GM23338 (cell line): Measurements from ENCODE around the gene SBF1. TPM values are rescaled to one million over a fixed set of nuclear protein-coding genes. Genes with fewer than 3 reads are reported as not detected.

Source experiments
- ATAC-seq: fragments of 200-7000 bp; cut with Tn5 transposase; 3 replicates; pipeline ENCODE4 v1.9.1; 2020
- DNase-seq: peaks from one replicate; pipeline ENCODE4 v3.0.0-alpha.2; 2015; ENCODE audit warnings: low spot score
- H2AFZ ChIP-seq: fragments of 200-600 bp; sonication (generic); 2 replicates; pipeline ENCODE4 v1.8.0; 2016; ENCODE audit warnings: antibody characterized with exemption, mild to moderate bottlenecking, moderate library complexity
- H3F3A ChIP-seq: fragments of 200-600 bp; sonication (generic); replicated peaks from 2 replicates; pipeline ENCODE4 v1.8.0; 2017; ENCODE audit warnings: antibody characterized with exemption, mixed run types, low read depth
- H3K27ac ChIP-seq: fragments of 200-600 bp; sonication (generic); 2 replicates; pipeline ENCODE4 v1.6.1; 2016; ENCODE audit warnings: low read depth
- H3K27me3 ChIP-seq: fragments of 200-600 bp; sonication (generic); 2 replicates; pipeline ENCODE4 v1.8.0; 2016; ENCODE audit warnings: mild to moderate bottlenecking, mixed run types, moderate library complexity; ENCODE audit not compliant: insufficient read depth
- H3K36me3 ChIP-seq: fragments of 200-600 bp; sonication (generic); 2 replicates; pipeline ENCODE4 v1.8.0; 2016; ENCODE audit warnings: mild to moderate bottlenecking; ENCODE audit not compliant: insufficient read depth
- H3K4me1 ChIP-seq: fragments of 200-600 bp; sonication (generic); 2 replicates; pipeline ENCODE4 v1.8.0; 2016; ENCODE audit warnings: mild to moderate bottlenecking, moderate library complexity; ENCODE audit not compliant: insufficient read depth
- H3K4me2 ChIP-seq: fragments of 200-600 bp; sonication (generic); 2 replicates; pipeline ENCODE4 v1.7.1; 2017; ENCODE audit warnings: mixed run types
- H3K4me3 ChIP-seq: fragments of 200-600 bp; sonication (generic); 2 replicates; pipeline ENCODE4 v1.6.1; 2016; ENCODE audit warnings: mixed run types
- H3K79me2 ChIP-seq: fragments of 200-600 bp; sonication (generic); replicated peaks from 2 replicates; pipeline ENCODE4 v1.8.0; 2017; ENCODE audit warnings: mild to moderate bottlenecking; ENCODE audit not compliant: insufficient read depth
- H3K9me2 ChIP-seq: fragments of 200-600 bp; sonication (generic); 2 replicates; pipeline ENCODE4 v1.8.0; 2017; ENCODE audit not compliant: insufficient read depth
- H4K20me1 ChIP-seq: fragments of 200-600 bp; sonication (generic); replicated peaks from 2 replicates; pipeline ENCODE4 v1.8.0; 2017; ENCODE audit warnings: mild to moderate bottlenecking; ENCODE audit not compliant: insufficient read depth
- H3K27ac Mint-ChIP-seq: 2 replicates; pipeline ENCODE4 v1.8.0; 2020; ENCODE audit warnings: inconsistent platforms, mild to moderate bottlenecking, moderate library complexity, mixed read lengths
- H3K27me3 Mint-ChIP-seq: 3 replicates; pipeline ENCODE4 v1.8.0; 2022; ENCODE audit warnings: low read depth, mild to moderate bottlenecking, moderate library complexity, mixed read lengths, inconsistent platforms; ENCODE audit not compliant: insufficient read depth, poor library complexity
- H3K36me3 Mint-ChIP-seq: 3 replicates; pipeline ENCODE4 v1.8.0; 2021; ENCODE audit warnings: low read depth, mild to moderate bottlenecking, inconsistent platforms, moderate library complexity, mixed read lengths
- H3K4me1 Mint-ChIP-seq: 3 replicates; pipeline ENCODE4 v1.8.0; 2020; ENCODE audit warnings: mild to moderate bottlenecking, inconsistent platforms, mixed read lengths
- H3K4me3 Mint-ChIP-seq: 3 replicates; pipeline ENCODE4 v1.8.0; 2021; ENCODE audit warnings: moderate library complexity, mild to moderate bottlenecking, inconsistent platforms, mixed read lengths
- H3K9me3 Mint-ChIP-seq: 3 replicates; pipeline ENCODE4 v1.8.0; 2020; ENCODE audit warnings: moderate library complexity, mild to moderate bottlenecking, inconsistent platforms, mixed read lengths
- CREB1 ChIP-seq: fragments of 250-450 bp; sonication (Bioruptor Pico); IDR thresholded peaks from 2 replicates; pipeline ENCODE4 v1.5.0; 2020; ENCODE audit warnings: low read depth, mild to moderate bottlenecking, moderate library complexity
- EZH2 ChIP-seq: fragments of 200-600 bp; sonication (generic); IDR thresholded peaks from one replicate; pipeline ENCODE4 v1.8.0; 2017; ENCODE audit warnings: antibody characterized with exemption, mild to moderate bottlenecking, low read depth; ENCODE audit not compliant: unreplicated experiment
- EZH2phosphoT487 ChIP-seq: fragments of 200-600 bp; sonication (generic); IDR thresholded peaks from one replicate; pipeline ENCODE4 v1.8.1; 2018; ENCODE audit warnings: antibody characterized with exemption; ENCODE audit not compliant: unreplicated experiment
- JUNB ChIP-seq: IDR thresholded peaks from one replicate; pipeline ENCODE4 v1.6.1; 2016; ENCODE audit warnings: antibody characterized with exemption; ENCODE audit not compliant: unreplicated experiment
- NANOG ChIP-seq: IDR thresholded peaks from 2 replicates; pipeline ENCODE4 v1.6.1; 2016; ENCODE audit warnings: antibody characterized with exemption, borderline replicate concordance
- POLR2AphosphoS5 ChIP-seq: IDR thresholded peaks from 2 replicates; pipeline ENCODE4 v1.6.1; 2016; ENCODE audit warnings: antibody characterized with exemption, low read depth
- STAT1 ChIP-seq: IDR thresholded peaks from one replicate; pipeline ENCODE4 v1.6.1; 2016; ENCODE audit warnings: antibody characterized with exemption; ENCODE audit not compliant: unreplicated experiment
- ZNF114 ChIP-seq: fragments of 250-450 bp; sonication (Bioruptor Pico); IDR thresholded peaks from 2 replicates; pipeline ENCODE4 v1.5.0; 2020; ENCODE audit warnings: mild to moderate bottlenecking, moderate library complexity
- ZNF331 ChIP-seq: fragments of 250-450 bp; sonication (Bioruptor Pico); IDR thresholded peaks from 2 replicates; pipeline ENCODE4 v1.5.0; 2020; ENCODE audit warnings: low read depth, mild to moderate bottlenecking, moderate library complexity
- polyA plus RNA-seq: library from polyadenylated mRNA; unstranded; fragments of >200 nt; fragmentation: Nextera tagmentation; extraction: Ambion mirVana; gene quantifications from 2 replicates; pipeline ENCODE4 v1.2.1, GENCODE V29; 2016
- total RNA-seq: library from RNA; depleted of rRNA; stranded (reverse); fragments of >200 nt; shearing (Covaris generic); gene quantifications from 2 replicates; pipeline ENCODE4 v1.2.3, GENCODE V29; 2014
- TF ChIP-seq, protein P1 (sequence below): fragments of 250-450 bp; sonication (Bioruptor Pico); IDR thresholded peaks from 2 replicates; pipeline ENCODE4 v1.5.0; 2020; ENCODE audit warnings: mild to moderate bottlenecking, moderate library complexity
- TF ChIP-seq, protein P2 (sequence below): IDR thresholded peaks from one replicate; pipeline ENCODE4 v1.6.1; 2018; ENCODE audit warnings: antibody characterized with exemption; ENCODE audit not compliant: unreplicated experiment
- TF ChIP-seq, protein P3 (sequence below), 2 experiments: fragments of 200-600 bp in 1 of 2; sonication (generic) in 1 of 2; conservative IDR thresholded peaks; 2 replicates each; pipeline versions ENCODE4 v1.5.1 to v1.6.1; 2016 to 2017; ENCODE audit warnings: antibody characterized with exemption in 2 of 2, low read depth in 2 of 2, mild to moderate bottlenecking in 2 of 2, moderate library complexity in 1 of 2
- TF ChIP-seq, protein P4 (sequence below): IDR thresholded peaks from 2 replicates; pipeline ENCODE4 v1.6.1; 2016; ENCODE audit warnings: antibody characterized with exemption

The SBF1 gene
- total and polyA plus RNA-seq, 2 experiments from 2014 or later, result 26.5 to 85.4 TPM

DNA sequence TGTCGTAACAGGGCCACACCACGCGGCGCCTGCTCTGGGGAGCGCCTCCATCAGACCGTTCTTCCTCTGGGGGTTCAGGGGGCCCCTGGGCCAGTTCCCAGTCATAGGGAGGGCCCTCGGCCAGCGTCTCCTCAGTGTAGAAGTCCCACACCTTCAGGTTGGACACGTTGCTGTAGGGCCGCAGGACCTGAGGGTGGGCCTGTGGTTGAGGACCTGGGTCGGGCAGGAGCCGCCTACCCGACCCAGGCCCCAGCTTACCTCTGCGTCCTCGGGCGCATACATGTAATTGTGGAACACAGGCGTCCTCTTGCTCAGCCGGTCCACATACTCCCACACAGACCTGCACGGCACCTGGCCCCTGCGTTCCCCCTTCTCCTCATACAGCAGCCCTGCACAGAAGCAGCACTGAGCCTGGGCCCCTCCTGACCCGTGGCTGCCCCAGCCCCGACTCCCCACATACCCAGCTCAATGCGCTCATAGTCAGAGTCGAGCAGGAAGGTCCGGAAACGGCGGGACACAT, 20.2 kb downstream of the SBF1 start:
- no peak overlapping the region for H3K4me3 Mint-ChIP-seq
- H3K36me3 ChIP-seq, result no peaks in the 10 kb centered on the region
- no peaks in the 10 kb centered on the region for H3K9me2 ChIP-seq
- TF ChIP-seq, protein P1, sequence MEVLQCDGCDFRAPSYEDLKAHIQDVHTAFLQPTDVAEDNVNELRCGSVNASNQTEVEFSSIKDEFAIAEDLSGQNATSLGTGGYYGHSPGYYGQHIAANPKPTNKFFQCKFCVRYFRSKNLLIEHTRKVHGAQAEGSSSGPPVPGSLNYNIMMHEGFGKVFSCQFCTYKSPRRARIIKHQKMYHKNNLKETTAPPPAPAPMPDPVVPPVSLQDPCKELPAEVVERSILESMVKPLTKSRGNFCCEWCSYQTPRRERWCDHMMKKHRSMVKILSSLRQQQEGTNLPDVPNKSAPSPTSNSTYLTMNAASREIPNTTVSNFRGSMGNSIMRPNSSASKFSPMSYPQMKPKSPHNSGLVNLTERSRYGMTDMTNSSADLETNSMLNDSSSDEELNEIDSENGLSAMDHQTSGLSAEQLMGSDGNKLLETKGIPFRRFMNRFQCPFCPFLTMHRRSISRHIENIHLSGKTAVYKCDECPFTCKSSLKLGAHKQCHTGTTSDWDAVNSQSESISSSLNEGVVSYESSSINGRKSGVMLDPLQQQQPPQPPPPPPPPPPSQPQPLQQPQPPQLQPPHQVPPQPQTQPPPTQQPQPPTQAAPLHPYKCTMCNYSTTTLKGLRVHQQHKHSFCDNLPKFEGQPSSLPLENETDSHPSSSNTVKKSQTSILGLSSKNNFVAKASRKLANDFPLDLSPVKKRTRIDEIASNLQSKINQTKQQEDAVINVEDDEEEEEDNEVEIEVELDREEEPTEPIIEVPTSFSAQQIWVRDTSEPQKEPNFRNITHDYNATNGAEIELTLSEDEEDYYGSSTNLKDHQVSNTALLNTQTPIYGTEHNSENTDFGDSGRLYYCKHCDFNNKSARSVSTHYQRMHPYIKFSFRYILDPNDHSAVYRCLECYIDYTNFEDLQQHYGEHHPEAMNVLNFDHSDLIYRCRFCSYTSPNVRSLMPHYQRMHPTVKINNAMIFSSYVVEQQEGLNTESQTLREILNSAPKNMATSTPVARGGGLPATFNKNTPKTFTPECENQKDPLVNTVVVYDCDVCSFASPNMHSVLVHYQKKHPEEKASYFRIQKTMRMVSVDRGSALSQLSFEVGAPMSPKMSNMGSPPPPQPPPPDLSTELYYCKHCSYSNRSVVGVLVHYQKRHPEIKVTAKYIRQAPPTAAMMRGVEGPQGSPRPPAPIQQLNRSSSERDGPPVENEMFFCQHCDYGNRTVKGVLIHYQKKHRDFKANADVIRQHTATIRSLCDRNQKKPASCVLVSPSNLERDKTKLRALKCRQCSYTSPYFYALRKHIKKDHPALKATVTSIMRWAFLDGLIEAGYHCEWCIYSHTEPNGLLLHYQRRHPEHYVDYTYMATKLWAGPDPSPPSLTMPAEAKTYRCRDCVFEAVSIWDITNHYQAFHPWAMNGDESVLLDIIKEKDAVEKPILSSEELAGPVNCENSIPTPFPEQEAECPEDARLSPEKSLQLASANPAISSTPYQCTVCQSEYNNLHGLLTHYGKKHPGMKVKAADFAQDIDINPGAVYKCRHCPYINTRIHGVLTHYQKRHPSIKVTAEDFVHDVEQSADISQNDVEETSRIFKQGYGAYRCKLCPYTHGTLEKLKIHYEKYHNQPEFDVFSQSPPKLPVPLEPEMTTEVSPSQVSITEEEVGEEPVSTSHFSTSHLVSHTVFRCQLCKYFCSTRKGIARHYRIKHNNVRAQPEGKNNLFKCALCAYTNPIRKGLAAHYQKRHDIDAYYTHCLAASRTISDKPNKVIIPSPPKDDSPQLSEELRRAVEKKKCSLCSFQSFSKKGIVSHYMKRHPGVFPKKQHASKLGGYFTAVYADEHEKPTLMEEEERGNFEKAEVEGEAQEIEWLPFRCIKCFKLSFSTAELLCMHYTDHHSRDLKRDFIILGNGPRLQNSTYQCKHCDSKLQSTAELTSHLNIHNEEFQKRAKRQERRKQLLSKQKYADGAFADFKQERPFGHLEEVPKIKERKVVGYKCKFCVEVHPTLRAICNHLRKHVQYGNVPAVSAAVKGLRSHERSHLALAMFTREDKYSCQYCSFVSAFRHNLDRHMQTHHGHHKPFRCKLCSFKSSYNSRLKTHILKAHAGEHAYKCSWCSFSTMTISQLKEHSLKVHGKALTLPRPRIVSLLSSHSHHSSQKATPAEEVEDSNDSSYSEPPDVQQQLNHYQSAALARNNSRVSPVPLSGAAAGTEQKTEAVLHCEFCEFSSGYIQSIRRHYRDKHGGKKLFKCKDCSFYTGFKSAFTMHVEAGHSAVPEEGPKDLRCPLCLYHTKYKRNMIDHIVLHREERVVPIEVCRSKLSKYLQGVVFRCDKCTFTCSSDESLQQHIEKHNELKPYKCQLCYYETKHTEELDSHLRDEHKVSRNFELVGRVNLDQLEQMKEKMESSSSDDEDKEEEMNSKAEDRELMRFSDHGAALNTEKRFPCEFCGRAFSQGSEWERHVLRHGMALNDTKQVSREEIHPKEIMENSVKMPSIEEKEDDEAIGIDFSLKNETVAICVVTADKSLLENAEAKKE (CRISPR knock-in tag), result no peak
- TF ChIP-seq ZNF114 (CRISPR knock-in tag) (no peak), CREB1 (no peak), NANOG (no peak), ZNF331 (CRISPR knock-in tag) (no peak), STAT1 (no peak), POLR2AphosphoS5 (no peak), JUNB (no peak), EZH2phosphoT487 (no peak), EZH2 (no peak)
- TF ChIP-seq, protein P2, sequence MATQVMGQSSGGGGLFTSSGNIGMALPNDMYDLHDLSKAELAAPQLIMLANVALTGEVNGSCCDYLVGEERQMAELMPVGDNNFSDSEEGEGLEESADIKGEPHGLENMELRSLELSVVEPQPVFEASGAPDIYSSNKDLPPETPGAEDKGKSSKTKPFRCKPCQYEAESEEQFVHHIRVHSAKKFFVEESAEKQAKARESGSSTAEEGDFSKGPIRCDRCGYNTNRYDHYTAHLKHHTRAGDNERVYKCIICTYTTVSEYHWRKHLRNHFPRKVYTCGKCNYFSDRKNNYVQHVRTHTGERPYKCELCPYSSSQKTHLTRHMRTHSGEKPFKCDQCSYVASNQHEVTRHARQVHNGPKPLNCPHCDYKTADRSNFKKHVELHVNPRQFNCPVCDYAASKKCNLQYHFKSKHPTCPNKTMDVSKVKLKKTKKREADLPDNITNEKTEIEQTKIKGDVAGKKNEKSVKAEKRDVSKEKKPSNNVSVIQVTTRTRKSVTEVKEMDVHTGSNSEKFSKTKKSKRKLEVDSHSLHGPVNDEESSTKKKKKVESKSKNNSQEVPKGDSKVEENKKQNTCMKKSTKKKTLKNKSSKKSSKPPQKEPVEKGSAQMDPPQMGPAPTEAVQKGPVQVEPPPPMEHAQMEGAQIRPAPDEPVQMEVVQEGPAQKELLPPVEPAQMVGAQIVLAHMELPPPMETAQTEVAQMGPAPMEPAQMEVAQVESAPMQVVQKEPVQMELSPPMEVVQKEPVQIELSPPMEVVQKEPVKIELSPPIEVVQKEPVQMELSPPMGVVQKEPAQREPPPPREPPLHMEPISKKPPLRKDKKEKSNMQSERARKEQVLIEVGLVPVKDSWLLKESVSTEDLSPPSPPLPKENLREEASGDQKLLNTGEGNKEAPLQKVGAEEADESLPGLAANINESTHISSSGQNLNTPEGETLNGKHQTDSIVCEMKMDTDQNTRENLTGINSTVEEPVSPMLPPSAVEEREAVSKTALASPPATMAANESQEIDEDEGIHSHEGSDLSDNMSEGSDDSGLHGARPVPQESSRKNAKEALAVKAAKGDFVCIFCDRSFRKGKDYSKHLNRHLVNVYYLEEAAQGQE, result no peak
- TF ChIP-seq, protein P3, sequence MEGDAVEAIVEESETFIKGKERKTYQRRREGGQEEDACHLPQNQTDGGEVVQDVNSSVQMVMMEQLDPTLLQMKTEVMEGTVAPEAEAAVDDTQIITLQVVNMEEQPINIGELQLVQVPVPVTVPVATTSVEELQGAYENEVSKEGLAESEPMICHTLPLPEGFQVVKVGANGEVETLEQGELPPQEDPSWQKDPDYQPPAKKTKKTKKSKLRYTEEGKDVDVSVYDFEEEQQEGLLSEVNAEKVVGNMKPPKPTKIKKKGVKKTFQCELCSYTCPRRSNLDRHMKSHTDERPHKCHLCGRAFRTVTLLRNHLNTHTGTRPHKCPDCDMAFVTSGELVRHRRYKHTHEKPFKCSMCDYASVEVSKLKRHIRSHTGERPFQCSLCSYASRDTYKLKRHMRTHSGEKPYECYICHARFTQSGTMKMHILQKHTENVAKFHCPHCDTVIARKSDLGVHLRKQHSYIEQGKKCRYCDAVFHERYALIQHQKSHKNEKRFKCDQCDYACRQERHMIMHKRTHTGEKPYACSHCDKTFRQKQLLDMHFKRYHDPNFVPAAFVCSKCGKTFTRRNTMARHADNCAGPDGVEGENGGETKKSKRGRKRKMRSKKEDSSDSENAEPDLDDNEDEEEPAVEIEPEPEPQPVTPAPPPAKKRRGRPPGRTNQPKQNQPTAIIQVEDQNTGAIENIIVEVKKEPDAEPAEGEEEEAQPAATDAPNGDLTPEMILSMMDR (conservative IDR thresholded peaks at IDR 0.05; ENCODE audit: low read depth in 2 of 2), result no peak
- TF ChIP-seq, protein P4, sequence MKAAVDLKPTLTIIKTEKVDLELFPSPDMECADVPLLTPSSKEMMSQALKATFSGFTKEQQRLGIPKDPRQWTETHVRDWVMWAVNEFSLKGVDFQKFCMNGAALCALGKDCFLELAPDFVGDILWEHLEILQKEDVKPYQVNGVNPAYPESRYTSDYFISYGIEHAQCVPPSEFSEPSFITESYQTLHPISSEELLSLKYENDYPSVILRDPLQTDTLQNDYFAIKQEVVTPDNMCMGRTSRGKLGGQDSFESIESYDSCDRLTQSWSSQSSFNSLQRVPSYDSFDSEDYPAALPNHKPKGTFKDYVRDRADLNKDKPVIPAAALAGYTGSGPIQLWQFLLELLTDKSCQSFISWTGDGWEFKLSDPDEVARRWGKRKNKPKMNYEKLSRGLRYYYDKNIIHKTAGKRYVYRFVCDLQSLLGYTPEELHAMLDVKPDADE, result no peak
- H3K4me1 ChIP-seq, result no peaks in the 10 kb centered on the region
- no peak overlapping the region for H3K27ac ChIP-seq
- H3K9me3 Mint-ChIP-seq, result no peaks in the 10 kb centered on the region
- H3K4me2 ChIP-seq, result no peak overlapping the region
- no peak overlapping the region for H2AFZ ChIP-seq
- H3K27ac Mint-ChIP-seq, result no peak overlapping the region
- no peaks in the 10 kb centered on the region for H3K27me3 ChIP-seq
- H3K4me3 ChIP-seq, result no peak overlapping the region
- peaks cover 14% of the 10 kb centered on the region; the same call in 1 of the 2 replicates for H4K20me1 ChIP-seq
- H3K27me3 Mint-ChIP-seq, result peaks cover 11% of the 10 kb centered on the region
- DNase-seq, result no peak
- peaks cover 50% of the 10 kb centered on the region for H3K36me3 Mint-ChIP-seq
- no peak for ATAC-seq
- H3F3A ChIP-seq, result 0 out of 2 replicates have a peak, but pooled peaks cover 3% of the 10 kb centered on the region
- no peaks in the 10 kb centered on the region; the same call in 2 of the 3 replicates for H3K4me1 Mint-ChIP-seq
- no peaks in the 10 kb centered on the region for H3K79me2 ChIP-seq
